T-helper 2 cell treated with Interferon-gamma antibody and Interleukin-4, amounts not matched to agents 5 μg/mL and 100 μg/mL, for 36 hours (primary cell): Measurements from ENCODE around the gene TRIM24.
"Not testable (repeated sequence)": the region's sequence is repeated elsewhere in the genome, so short reads cannot be mapped to it uniquely, and the experiment has no call there.

Experiments
- DNase-seq: peaks from one replicate; pipeline ENCODE4 v3.0.0; 2021; ENCODE audit warnings: low spot score
- H3K27ac Mint-ChIP-seq: one replicate; pipeline ENCODE4 v1.8.0; 2021; ENCODE audit warnings: mild to moderate bottlenecking, mixed read lengths
- H3K27me3 Mint-ChIP-seq: one replicate; pipeline ENCODE4 v1.8.0; 2021; ENCODE audit warnings: low read depth, mixed read lengths
- H3K36me3 Mint-ChIP-seq: one replicate; pipeline ENCODE4 v1.8.0; 2021; ENCODE audit warnings: low read depth, mixed read lengths
- H3K4me1 Mint-ChIP-seq: one replicate; pipeline ENCODE4 v1.8.0; 2021; ENCODE audit warnings: low read depth, mixed read lengths
- H3K4me3 Mint-ChIP-seq: one replicate; pipeline ENCODE4 v1.8.0; 2022; ENCODE audit warnings: mild to moderate bottlenecking, moderate library complexity, mixed read lengths
- H3K9me3 Mint-ChIP-seq: one replicate; pipeline ENCODE4 v1.8.0; 2021; ENCODE audit warnings: mixed read lengths

TRIM24 gene

GRCh38 chr7:138519061-138519798 lies 59.2 kb downstream of the TRIM24 start:
- no peaks in the 10 kb centered on the region for H3K4me1 Mint-ChIP-seq
- H3K27me3 Mint-ChIP-seq: no peaks in the 10 kb centered on the region
- H3K36me3 Mint-ChIP-seq: peaks cover 76% of the 10 kb centered on the region
- DNase-seq: no peak
- peaks cover 7% of the 10 kb centered on the region for H3K9me3 Mint-ChIP-seq
- no peak overlapping the region for H3K27ac Mint-ChIP-seq
- no peak overlapping the region for H3K4me3 Mint-ChIP-seq

- H3K27me3 Mint-ChIP-seq: no peaks in the 10 kb centered on the region
- H3K4me3 Mint-ChIP-seq: no peak overlapping the region
- no peak overlapping the region for H3K27ac Mint-ChIP-seq
- DNase-seq: no peak
- no peaks in the 10 kb centered on the region for H3K4me1 Mint-ChIP-seq
- H3K36me3 Mint-ChIP-seq: peaks cover 69% of the 10 kb centered on the region
- peaks cover 14% of the 10 kb centered on the region for H3K9me3 Mint-ChIP-seq
Measured at GRCh38 chr7:138520742-138521141, 60.7 kb downstream of the TRIM24 start.

DNA sequence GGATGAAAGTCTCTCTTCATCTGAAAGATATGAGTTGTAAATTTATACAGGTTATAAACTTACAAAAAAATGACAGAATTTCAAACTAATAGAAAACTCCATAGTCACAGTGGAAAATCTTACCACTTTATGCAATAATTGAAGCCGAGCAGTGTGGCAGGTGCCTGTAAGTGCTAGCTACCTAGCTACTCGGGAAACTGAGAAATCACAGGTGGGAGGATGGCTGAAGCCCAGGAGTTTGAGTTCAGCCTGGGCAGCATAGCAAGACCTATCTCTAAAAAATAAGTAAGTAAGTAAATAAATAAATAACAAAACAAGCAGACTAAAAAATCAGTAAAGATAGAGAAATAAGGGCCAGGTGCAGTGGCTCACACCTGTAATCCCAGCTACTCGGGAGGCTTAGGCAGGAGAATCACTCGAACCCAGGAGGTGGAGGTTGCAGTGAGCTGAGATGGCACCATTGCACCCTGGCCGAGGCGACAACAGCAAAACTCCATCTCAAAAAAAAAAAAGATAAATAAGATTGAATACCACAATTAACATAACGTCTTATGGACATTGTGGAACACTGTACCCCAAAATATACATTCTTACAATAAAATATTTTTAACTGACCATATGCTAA lies 61.9 kb downstream of the TRIM24 start:
- no peak overlapping the region for H3K4me3 Mint-ChIP-seq
- peaks cover 25% of the 10 kb centered on the region for H3K9me3 Mint-ChIP-seq
- peaks cover 70% of the 10 kb centered on the region for H3K36me3 Mint-ChIP-seq
- H3K4me1 Mint-ChIP-seq: no peaks in the 10 kb centered on the region
- no peak overlapping the region for H3K27ac Mint-ChIP-seq
- DNase-seq: no peak
- no peaks in the 10 kb centered on the region for H3K27me3 Mint-ChIP-seq

GRCh38 chr7:138524259-138524658 lies 64.2 kb downstream of the TRIM24 start:
- no peak for DNase-seq
- no peak overlapping the region for H3K4me3 Mint-ChIP-seq
- no peaks in the 10 kb centered on the region for H3K27me3 Mint-ChIP-seq
- H3K4me1 Mint-ChIP-seq: no peaks in the 10 kb centered on the region
- H3K27ac Mint-ChIP-seq: no peak overlapping the region
- H3K36me3 Mint-ChIP-seq: peaks cover 71% of the 10 kb centered on the region
- H3K9me3 Mint-ChIP-seq: peaks cover 40% of the 10 kb centered on the region

DNA sequence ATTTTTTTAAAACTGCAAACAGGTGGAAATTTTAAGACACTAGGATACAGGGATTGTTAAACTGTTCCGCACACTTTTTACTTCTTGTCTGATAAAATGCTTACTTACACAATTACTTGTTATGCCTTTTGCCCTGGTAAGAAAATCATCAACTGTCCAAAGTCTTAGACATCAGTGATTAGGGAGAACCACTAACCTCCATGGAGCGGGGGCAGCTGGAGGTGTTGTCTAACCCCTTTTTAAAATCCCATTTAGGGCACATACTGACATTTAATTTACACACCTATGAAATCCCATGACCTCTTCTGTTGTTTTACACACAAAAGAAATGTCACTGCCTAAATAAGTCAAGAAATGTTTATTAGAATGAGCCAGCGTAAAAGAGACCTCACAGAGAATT lies 65.7 kb downstream of the TRIM24 start:
- H3K27me3 Mint-ChIP-seq: no peaks in the 10 kb centered on the region

DNA sequence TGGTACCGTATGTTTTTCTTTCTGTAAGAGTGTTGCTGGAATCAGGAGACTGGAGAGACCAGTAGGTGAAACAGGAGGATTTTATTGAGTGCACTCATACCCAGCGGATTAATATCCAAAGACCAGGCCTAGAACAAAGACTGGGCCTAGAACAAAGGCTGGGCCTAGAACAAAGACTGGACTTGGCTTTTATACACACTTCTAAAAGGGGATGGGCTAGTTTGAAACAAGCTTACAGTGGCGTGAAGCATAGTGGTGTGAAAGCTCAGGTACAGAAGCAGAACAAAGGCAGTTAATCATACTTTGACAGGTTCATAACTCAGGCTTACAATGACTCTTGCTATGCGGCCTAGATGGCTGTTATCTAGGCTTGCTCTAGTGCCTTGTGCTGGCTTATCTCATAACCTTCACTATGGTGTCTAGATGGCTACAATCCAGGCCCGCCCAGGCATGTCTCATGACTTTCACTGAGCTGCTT lies 67.7 kb downstream of the TRIM24 start:
- peaks cover 70% of the 10 kb centered on the region for H3K36me3 Mint-ChIP-seq
- no peaks in the 10 kb centered on the region for H3K27me3 Mint-ChIP-seq
- no peak overlapping the region for H3K27ac Mint-ChIP-seq
- no peak overlapping the region for H3K4me3 Mint-ChIP-seq
- H3K9me3 Mint-ChIP-seq: peaks cover 43% of the 10 kb centered on the region
- DNase-seq: no peak
- no peaks in the 10 kb centered on the region for H3K4me1 Mint-ChIP-seq

More for the DNA sequence above, 65.7 kb downstream of the TRIM24 start:
- H3K27ac Mint-ChIP-seq: no peak overlapping the region
- H3K36me3 Mint-ChIP-seq: peaks cover 68% of the 10 kb centered on the region
- no peaks in the 10 kb centered on the region for H3K4me1 Mint-ChIP-seq
- no peak for DNase-seq
- H3K4me3 Mint-ChIP-seq: no peak overlapping the region
- peaks cover 48% of the 10 kb centered on the region for H3K9me3 Mint-ChIP-seq

GRCh38 chr7:138536833-138537232 lies 76.8 kb downstream of the TRIM24 start:
- not testable (repeated sequence) for H3K27me3 Mint-ChIP-seq, H3K4me3 Mint-ChIP-seq, H3K27ac Mint-ChIP-seq, H3K4me1 Mint-ChIP-seq, DNase-seq
- peaks cover 13% of the 10 kb centered on the region for H3K9me3 Mint-ChIP-seq
- peaks cover 74% of the 10 kb centered on the region for H3K36me3 Mint-ChIP-seq

GRCh38 chr7:138538518-138538917 lies 78.5 kb downstream of the TRIM24 start:
- no peak overlapping the region for H3K4me3 Mint-ChIP-seq
- peaks cover 13% of the 10 kb centered on the region for H3K9me3 Mint-ChIP-seq
- H3K36me3 Mint-ChIP-seq: peaks cover 67% of the 10 kb centered on the region
- H3K4me1 Mint-ChIP-seq: peaks cover 10% of the 10 kb centered on the region
- no peak overlapping the region for H3K27ac Mint-ChIP-seq
- no peak for DNase-seq
- H3K27me3 Mint-ChIP-seq: no peaks in the 10 kb centered on the region

DNA sequence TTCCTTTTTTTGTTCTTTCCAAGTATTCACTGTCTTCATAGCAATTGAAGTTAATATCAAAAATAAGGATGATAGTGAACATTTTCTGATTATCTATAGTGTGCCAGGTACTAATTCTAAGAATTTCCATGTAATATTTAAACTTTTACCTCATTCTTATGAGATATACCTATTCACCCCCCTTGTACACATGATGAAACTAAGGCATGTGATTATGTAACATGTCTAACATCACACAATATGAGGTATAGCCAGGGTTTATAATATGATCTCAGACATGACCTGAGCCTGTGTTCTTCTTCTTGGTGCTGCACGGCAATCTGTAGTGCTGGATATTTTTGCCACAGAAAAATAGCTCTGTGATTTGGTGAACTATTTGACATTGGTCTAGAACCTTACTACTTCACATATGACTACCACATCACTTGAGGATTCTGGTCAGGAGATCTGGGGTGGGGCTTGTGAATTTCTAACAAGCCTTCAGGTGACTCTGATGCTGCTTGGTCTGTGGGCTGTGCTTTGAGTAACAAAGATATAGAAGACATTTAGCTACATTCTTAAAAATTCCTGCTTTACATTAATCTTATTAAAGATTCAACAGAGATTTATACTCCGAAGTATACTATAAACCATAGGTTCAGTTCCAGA lies 79.1 kb downstream of the TRIM24 start:
- Mint-ChIP-seq H3K4me1 (peaks cover 10% of the 10 kb centered on the region), H3K36me3 (peaks cover 67% of the 10 kb centered on the region), H3K27ac (no peak overlapping the region), H3K27me3 (no peaks in the 10 kb centered on the region), H3K4me3 (no peak overlapping the region), H3K9me3 (peaks cover 8% of the 10 kb centered on the region)
- no peak for DNase-seq

GRCh38 chr7:138542183-138542582 lies 82.1 kb downstream of the TRIM24 start:
- peaks cover 71% of the 10 kb centered on the region for H3K36me3 Mint-ChIP-seq

GRCh38 chr7:138543739-138544138 lies 83.7 kb downstream of the TRIM24 start:
- H3K27me3 Mint-ChIP-seq: no peaks in the 10 kb centered on the region
- H3K9me3 Mint-ChIP-seq: peaks cover 12% of the 10 kb centered on the region
- peaks cover 66% of the 10 kb centered on the region for H3K36me3 Mint-ChIP-seq
- no peak overlapping the region for H3K4me3 Mint-ChIP-seq
- DNase-seq: no peak
- H3K27ac Mint-ChIP-seq: no peak overlapping the region
- H3K4me1 Mint-ChIP-seq: peaks cover 10% of the 10 kb centered on the region

More at GRCh38 chr7:138542183-138542582, 82.1 kb downstream of the TRIM24 start:
- Mint-ChIP-seq H3K4me1 (peaks cover 10% of the 10 kb centered on the region), H3K27me3 (no peaks in the 10 kb centered on the region), H3K4me3 (no peak overlapping the region), H3K9me3 (peaks cover 12% of the 10 kb centered on the region), H3K27ac (peak overlapping the region; percentile 5)
- no peak for DNase-seq

GRCh38 chr7:138545123-138545522 lies 85.1 kb downstream of the TRIM24 start:
- peaks cover 18% of the 10 kb centered on the region for H3K4me1 Mint-ChIP-seq
- peaks cover 12% of the 10 kb centered on the region for H3K9me3 Mint-ChIP-seq
- no peak for DNase-seq
- H3K27ac Mint-ChIP-seq: no peak overlapping the region
- H3K4me3 Mint-ChIP-seq: no peak overlapping the region
- no peaks in the 10 kb centered on the region for H3K27me3 Mint-ChIP-seq
- peaks cover 68% of the 10 kb centered on the region for H3K36me3 Mint-ChIP-seq

DNA sequence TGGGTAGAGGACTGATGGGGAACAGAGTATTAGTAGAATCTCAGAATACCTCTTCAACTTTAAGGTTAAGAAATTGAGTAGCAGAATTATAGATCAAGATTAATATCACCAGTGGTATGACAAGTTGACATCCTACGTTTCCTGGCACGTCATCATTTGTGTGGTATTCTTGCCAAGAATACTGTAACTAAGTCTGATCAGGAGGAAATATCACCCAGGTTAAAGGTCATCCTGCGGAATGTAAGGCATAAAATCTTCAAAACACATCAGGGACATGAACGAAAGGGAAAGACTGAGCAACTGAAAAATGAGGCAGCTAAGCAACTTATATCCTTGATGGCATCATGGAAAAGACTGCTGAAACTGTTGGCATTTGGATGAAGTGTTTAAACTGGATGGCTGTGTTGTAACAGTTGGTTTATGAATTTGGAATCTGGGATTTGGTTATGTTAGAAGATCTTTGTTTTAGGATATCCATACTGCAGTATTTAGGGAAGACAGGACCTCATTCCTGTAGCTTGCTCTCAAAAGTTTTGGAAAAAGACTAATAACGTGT lies 86.1 kb downstream of the TRIM24 start:
- Mint-ChIP-seq H3K4me3 (no peak overlapping the region), H3K36me3 (peaks cover 69% of the 10 kb centered on the region), H3K27me3 (no peaks in the 10 kb centered on the region), H3K4me1 (peaks cover 18% of the 10 kb centered on the region), H3K9me3 (peaks cover 12% of the 10 kb centered on the region), H3K27ac (no peak overlapping the region)
- DNase-seq: no peak

- Mint-ChIP-seq H3K27ac (no peak overlapping the region), H3K4me1 (peaks cover 13% of the 10 kb centered on the region), H3K36me3 (peaks cover 65% of the 10 kb centered on the region), H3K27me3 (no peaks in the 10 kb centered on the region), H3K4me3 (no peak overlapping the region), H3K9me3 (peaks cover 12% of the 10 kb centered on the region)
- no peak for DNase-seq
Measured at GRCh38 chr7:138546829-138547228, 86.8 kb downstream of the TRIM24 start.
